ENCODE results near the gene ITGAX.

The ITGAX gene

DNA sequence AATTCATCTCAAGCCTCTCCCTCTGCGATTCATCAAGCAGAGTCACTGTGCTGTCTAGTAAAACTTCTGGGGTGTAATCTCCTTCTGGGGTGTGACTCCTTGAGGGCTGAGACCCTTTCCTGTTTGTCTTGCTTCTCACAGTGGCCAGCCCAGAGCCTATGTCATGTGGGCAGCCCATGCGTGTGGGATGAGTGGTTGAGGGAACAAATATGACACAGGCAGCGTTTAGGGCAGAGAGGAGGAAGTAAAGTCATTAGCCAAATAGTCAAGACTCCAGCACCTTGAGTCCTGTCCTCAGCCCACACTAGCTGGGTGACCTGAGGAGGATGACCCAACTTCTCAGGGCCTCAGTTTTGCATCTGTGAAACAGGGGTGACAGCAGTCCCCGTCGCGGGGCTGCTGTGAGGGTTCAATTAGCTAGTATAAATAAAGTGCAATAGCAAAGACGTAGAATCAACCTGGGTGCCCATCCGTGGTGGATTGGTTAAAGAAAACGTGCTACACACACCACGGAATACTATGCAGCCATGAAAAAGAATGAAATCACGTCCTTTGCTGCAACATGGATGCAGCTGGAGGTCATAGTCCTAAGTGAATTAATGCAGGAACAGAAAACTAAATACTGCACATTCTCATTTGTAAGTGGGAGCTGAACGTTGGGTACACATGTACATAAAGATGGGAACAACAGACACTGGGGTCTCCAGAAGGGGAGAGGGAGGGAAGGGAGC, 4.5 kb upstream of the ITGAX start:
- no peak for DNase-seq

DNA sequence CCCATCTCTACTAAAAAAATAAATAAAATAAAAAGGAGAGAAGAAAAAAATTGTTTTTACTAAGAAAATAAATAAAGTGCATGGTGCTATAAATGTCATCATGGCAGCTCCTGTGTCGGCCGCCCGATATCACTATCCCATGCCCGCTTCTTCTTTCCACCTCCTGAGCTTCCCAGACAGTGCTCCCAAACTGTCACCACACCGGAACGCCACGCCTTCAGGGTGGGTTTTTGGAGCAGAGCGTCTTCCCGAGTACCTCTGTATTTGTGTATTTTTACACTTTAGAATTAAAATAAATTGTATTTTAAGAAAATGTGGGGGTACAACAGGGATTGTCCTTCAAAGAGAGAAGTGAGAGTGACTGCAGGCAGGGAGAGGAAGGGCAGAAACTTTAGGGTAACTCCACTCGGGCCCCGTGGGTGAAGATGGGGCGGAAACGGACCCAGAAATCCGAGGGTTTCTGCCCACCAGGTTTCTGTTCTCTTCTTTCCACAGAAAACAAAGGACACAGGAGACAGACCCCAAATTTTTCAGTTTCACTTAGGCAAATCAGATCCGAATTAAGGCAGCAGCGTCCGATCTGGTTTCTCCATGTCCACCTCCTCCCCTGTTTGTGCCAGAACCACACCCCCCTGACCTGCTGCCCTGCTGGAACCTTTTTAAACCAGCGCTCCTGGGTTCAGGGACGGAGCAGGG, 3.6 kb upstream of the ITGAX start:
- no peak for DNase-seq

DNA sequence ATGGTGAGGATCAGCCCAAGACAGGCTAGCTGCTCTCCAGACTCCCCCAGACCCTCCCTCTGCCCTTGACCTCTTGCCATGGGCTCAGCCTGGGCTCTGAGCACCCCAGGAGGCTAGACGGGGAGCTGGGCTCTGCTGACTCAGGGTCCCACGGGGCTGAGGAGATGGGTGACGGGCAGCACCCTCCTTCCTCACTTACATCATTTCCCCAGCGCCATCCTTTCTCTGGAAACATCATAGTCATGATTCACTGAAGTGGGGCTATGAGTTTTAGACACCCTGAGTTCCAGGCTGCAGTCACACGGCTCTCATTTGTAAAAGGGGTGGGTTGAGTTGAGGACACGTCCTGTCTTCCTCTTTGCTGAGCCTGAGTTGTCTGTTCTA, 3.0 kb upstream of the ITGAX start:
- no peak for DNase-seq

DNA sequence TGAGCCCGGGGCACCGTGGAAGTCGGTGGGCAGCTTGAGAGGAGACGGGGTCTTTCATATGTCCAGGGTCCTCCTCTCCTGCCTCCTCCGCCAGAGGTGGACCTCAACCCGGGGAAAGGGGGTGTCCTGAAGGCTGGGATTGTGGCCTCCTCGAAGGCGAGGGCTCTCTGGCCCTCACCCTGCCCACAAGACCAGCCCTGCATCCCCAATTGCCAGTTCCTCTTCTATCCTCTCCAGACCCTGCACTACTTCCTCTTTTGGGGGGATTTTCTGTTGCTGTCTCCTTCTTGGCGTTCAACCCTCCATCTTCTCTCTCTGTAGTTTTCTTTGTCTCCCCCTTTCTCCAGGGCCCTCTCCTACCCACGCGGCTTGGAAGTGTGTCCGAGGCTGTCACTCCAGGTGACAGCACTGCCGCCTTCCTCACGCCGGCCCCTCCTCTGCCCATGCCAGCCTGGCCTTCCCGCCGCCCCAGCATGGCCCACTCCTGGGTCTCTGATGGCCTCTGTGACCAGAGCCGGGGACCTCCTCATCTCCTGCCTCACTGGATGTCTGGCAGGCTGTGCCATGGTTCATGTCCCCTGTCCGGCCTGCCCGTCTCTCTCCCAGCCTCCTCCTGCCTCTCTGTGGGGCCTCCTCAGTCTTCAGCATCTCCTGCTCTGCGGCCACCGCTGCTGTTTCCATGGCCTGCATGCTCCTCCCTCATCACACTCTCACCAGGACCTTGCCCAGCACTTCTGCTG, 2.4 kb upstream of the ITGAX start:
- DNase-seq, result no peak

DNA sequence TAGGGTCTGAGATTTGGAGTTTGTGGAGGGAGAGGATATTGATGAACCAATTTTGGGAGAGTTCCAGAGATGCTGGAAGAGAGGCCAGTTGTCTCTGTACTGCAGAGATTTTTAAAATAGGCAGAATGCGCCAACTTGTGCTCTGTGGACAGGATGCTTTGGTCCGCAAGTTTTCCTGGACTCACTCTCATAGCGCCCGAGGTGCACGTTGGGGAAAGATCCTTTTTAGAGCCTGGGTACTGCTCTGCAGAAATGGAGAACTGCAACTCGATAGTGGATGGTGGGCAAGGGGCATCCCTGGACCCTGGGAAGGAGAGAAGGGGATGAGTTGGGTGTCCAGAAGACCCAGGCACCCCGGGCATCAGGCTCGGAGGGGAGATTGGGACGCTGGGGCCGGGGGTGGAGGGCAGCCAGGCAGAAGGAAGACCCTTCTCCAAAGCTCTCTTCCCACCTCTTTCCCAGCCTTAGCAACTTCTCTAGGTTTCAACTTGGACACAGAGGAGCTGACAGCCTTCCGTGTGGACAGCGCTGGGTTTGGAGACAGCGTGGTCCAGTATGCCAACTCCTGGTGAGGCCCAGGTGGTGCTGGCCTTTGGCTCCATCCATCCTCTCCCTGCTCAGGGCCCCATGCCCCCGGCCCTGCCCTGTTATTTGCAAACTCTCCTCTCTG, 590 bp downstream of the ITGAX start:
- no peak for DNase-seq

DNA sequence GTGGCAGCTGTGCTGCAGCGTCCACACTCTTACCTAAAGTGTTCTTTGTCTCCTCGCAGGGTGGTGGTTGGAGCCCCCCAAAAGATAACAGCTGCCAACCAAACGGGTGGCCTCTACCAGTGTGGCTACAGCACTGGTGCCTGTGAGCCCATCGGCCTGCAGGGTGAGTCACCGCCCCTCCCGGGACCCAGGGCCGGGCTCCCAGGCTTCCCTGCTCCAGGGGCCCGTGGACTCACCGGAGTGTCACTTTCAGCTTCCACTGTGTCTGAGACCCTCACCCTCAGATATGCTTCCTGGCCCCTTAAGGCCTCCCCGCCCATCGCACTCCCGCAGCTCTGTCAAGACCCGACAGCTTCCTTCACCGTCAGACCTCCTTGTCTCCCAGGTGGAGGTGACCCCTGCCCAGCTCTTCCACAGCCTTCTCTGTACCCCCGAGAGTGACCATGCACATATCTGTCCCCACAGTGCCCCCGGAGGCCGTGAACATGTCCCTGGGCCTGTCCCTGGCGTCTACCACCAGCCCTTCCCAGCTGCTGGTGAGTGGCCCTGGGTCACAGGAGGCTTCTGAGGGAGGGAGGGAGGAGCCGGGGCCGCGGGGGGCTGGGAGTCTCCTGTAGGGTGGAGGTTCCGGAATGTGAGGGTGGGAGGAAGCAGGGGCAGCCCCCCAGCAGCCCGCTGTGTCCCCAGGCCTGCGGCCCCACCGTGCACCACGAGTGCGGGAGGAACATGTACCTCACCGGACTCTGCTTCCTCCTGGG, 1.8 kb downstream of the ITGAX start:
- DNase-seq, result no peak

DNA sequence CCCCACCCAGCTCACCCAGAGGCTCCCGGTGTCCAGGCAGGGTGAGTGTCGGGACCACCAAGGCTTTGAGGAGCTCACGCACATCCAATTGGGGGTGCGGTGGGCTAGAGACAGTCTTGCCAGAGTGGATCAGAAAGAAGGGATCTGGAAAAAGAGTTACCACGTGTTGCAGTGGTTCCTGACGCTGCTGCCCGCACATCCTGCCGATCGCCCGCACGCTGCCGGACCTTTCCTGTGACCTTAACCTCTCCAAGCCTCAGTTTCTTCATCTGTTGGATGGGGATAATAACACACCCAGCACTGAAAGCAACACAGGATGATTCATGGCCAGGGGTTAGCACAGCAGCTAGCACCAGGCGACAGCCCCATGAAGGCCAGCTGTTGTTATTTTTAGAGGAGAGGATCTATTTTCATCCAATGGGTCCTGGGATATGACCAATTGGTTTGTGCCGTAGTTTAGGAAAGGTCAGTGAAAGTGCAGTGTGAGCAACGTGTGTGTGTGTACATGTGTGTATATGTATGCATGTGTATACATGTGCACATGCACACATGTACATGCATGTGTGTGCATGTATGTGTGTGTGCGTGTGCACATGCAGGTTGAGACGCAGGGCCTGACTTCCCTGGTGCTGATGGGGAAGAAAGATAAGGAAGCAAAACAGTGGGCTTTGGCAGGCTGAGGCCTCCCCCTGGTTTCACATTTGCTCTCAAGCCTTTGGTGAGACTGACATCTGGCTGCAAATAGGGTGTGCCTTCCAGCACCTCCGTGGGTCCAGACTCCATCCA, 2.5 kb downstream of the ITGAX start:
- no peak for DNase-seq

DNA sequence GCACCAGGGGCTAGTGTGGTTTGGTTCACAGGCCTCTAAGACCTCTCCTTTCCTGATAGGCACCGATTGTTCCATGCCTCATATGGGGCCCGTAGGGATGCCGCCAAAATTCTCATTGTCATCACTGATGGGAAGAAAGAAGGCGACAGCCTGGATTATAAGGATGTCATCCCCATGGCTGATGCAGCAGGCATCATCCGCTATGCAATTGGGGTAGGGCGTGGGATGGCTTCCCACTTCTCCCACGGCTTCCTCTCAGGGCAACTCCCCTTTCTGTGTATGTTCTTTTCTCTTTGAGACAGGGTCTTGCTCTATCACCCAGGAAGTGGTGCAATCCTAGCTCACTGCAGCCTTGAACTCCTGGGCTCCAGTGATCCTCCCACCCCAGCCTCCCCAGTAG, 5.3 kb downstream of the ITGAX start:
- no peak for DNase-seq

DNA sequence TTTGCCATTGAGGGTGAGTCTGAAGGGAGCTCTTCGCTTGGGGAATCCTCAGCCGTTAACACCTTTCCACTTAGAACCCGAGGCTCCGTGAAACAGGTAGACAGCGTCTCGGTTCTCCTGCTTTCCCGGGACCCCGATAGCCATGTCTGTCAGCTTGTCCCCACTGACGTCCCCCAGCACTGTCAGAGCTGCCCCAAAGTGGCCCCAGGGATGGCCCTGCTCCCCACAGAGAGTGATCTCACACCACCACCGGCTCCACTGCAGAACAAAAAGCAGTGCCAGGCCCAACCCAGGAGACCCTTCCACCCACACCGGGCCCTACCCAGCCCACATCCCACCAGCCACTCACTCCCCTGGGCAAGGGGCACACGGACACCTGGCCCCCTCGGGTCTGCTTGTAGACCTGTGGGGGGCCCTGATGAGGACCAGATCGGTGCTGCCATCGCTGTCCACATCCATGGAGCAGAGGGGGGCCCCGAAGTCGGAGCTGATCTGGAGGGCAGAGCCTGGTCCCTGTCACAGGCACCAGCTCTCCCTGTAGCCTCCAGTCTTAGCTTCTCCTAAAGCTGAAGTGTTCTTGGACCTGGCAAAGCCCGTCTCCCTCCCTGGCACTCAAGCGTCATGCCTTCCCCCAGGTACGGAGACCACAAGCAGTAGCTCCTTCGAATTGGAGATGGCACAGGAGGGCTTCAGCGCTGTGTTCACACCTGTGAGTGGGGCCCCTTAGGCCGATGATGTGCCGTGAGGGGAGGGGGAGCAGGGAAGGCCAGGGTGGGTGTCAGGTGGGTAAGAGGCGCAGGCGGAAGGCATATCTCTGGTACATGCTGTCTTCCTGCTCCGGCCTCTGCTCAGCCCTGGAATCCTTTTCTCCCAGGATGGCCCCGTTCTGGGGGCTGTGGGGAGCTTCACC, 6.5 kb downstream of the ITGAX start:
- no peak for DNase-seq

DNA sequence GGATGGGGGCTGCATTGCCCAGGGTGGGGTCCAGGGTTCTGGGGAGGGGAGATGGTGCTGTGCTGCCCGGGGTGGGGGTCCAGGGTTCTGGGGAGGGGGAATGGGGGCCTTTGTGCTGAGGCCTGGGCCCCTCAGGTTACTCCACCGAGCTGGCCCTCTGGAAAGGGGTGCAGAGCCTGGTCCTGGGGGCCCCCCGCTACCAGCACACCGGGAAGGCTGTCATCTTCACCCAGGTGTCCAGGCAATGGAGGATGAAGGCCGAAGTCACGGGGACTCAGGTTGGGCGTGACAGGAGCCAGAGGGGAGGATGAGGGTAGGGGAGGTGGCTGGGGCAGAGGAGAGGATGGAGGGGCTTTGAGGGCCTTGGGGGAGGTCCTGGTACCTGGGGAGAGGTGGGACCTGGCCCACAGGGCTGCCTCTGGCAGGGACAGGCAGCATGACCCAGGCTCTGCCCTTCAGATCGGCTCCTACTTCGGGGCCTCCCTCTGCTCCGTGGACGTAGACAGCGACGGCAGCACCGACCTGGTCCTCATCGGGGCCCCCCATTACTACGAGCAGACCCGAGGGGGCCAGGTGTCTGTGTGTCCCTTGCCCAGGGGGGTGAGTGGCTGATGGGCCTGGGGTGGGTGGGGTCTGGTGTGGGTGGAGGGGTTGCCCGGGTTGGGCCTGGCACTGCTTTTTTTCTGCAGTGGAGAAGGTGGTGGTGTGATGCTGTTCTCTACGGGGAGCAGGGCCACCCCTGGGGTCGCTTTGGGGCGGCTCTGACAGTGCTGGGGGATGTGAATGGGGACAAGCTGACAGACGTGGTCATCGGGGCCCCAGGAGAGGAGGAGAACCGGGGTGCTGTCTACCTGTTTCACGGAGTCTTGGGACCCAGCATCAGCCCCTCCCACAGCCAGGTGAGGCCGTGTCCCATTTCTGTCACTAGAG, 7.8 kb downstream of the ITGAX start:
- no peak for DNase-seq

DNA sequence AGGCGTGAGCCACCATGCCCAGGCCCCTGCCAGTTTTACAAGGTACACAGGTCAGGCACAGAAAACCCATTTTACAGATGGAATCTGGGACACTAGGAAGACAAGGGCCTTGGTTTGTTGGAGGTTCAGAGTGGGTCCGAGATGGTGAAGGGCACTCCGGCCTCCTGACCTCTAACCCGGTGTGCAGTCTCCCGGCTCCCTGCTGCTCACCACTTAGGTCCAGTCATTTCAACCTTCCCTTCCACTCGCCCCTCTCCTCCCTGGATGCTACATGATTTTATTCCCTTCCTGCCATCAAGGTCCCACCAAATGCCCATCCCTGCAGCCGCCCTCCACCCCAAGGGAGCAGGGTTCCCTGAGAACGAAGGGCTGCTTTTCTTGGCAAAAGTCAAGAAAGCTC, 8.7 kb downstream of the ITGAX start:
- DNase-seq, result no peak

DNA sequence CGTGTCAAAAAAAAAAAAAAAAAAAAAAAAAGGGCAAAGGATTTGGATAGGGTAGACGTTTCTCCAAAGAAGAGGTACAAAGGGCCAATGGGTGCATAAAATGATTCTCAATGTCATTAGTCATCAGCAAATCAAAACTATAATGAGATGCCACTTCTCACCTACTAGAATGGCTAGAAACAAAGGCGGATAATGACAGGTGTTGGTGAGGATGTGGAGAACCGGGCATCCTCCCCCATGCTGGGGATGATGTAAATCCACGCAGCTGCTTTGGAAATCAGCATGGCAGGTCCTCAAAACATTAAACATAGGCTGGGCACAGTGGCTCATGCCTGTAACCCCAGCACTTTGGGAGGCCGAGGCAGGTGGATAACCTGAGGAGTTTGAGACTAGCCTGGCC, 9.4 kb downstream of the ITGAX start:
- no peak for DNase-seq

DNA sequence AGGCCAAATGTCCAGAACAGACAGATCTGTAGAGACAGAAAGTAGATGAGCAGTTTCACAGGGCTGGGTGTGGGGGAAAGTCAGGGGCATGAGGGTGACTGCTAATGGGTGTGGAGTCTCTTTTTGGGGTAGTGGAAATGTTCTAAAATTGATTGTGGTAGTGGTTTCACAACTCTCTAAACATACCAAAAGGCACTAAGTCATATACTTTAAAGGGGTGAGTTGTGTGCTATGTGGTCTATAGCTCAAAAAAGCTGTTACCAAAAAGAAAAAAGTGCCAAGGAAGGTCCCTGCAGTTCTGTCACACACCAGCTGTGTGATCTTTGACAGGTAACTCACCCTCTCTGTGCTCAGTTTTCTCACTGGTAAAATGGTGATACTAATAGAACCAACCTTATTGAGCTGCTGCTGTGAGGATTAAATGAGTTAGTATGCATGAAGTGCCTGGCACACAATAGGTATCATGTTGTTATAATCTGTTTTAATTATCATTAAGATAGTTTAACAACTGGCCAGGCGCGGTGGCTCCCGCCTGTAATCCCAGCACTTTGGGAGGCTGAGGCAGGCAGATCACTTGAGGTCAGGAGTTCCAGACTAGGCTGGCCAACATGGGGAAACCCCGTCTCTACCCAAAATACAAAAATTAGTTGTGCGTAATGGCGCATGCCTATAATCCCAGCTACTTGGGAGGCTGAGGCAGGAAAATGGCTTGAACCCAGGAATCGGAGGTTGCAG, 10.3 kb downstream of the ITGAX start:
- DNase-seq, result no peak

DNA sequence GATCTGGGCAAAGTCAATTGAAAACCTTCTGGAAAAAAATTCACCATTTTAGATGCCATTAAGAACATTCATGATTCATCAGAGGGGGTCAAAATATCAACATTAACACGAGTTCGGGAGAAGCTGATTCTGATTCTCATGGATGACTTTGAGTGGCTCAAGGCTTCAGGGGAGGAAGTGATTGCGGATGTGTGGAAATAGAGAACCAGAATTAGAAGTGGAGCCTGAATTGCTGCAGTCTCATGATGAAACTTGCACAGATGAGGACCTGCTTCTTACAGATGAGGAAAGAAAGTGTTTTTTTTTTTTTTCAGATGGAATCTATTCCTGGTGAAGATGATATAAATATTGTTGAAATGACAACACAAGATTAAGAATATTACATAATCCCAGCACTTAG, 12.9 kb downstream of the ITGAX start:
- DNase-seq, result no peak

DNA sequence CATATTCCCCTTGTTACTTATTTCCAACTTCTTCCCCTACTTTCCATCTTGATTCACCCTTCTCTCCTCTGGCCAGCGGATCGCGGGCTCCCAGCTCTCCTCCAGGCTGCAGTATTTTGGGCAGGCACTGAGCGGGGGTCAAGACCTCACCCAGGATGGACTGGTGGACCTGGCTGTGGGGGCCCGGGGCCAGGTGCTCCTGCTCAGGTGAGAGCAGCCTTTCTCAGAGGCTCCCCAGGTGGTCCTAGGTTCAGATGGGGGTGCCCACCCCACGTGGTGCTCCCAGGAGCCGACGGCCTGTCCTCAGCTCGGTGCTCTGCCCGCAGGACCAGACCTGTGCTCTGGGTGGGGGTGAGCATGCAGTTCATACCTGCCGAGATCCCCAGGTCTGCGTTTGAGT, 16.0 kb downstream of the ITGAX start:
- DNase-seq, result no peak

DNA sequence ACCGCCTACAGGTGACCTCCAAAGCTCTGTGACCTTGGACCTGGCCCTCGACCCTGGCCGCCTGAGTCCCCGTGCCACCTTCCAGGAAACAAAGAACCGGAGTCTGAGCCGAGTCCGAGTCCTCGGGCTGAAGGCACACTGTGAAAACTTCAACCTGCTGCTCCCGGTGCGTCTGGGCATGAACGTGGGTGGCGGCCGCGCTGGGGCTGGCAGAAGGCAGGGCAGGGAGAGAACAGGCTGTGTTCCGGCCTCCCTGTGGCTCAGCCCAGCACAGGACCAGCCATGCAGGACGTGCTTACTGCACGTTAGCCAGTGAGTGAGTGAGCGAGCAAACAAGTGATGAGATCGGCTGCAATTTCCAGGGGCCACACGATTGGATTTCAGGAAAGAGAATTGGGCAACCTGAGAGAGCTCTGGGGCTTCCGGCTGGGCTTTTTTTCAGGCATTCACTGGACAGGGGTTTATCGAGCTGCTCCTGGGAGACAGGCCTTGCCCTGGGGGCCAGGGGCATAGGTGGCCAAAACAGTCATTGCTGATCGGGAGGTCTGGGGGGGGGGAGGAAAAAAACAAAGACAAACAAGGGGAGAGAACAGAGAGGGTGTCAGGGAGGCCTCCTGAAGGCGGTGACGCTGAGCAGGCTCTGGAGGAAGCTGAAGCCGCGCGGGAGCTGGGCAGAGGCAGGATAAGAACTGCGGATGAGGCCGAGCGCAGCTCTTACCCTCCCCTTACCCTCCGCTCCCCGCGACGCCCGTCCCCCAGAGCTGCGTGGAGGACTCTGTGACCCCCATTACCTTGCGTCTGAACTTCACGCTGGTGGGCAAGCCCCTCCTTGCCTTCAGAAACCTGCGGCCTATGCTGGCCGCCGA, 16.9 kb downstream of the ITGAX start:
- DNase-seq, result peak; percentile 20

DNA sequence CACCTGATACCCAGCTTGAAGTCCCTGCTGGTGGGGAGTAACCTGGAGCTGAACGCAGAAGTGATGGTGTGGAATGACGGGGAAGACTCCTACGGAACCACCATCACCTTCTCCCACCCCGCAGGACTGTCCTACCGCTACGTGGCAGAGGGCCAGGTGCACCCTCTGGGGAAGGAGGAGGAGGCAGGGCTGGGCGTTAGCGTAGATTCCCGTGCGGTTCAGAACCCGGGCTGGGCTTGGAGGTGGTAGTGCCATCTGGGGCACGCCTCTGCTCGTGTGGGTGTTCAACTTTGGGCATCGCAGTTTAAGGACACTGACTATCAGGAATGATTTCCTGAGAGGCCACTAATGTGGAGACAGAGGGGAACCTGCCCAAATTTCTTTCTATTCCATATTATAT, 18.3 kb downstream of the ITGAX start:
- no peak for DNase-seq

DNA sequence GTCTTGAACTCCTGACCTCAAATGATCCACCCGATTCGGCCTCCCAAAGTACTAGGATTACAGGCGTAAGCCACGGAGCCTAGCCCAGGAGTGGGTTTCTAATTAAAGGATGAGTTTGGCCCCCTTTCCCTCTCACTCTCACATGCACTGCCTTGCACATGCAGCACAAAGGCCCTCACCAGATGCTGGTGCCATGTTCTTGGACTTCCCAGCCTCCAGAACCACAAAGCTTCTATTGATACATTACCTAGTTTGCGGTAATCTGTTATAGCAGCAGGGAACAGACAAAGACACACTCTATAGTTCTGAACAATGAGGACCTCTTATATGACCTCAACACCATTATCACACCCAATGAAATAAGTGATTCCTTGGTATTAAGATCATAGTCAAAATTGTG, 20.3 kb downstream of the ITGAX start:
- DNase-seq, result no peak

All from DMS153 (cell line).